GM18507 (cell line): ENCODE data around the gene PXDN.
"Not testable (repeated sequence)": the region's sequence is repeated elsewhere in the genome, so short reads cannot be mapped to it uniquely, and the experiment has no call there.

ENCODE experiments used
- DNase-seq: peaks from one replicate; pipeline ENCODE4 v3.0.0; 2011; ENCODE audit warnings: low read depth; ENCODE audit not compliant: insufficient read length; ENCODE audit errors: extremely low spot score
- FAIRE-seq: peaks from 2 replicates; lab custom pipeline; 2011; peaks lifted over from hg19 to GRCh38; lab: Jason Lieb, UNC

Gene PXDN

DNA sequence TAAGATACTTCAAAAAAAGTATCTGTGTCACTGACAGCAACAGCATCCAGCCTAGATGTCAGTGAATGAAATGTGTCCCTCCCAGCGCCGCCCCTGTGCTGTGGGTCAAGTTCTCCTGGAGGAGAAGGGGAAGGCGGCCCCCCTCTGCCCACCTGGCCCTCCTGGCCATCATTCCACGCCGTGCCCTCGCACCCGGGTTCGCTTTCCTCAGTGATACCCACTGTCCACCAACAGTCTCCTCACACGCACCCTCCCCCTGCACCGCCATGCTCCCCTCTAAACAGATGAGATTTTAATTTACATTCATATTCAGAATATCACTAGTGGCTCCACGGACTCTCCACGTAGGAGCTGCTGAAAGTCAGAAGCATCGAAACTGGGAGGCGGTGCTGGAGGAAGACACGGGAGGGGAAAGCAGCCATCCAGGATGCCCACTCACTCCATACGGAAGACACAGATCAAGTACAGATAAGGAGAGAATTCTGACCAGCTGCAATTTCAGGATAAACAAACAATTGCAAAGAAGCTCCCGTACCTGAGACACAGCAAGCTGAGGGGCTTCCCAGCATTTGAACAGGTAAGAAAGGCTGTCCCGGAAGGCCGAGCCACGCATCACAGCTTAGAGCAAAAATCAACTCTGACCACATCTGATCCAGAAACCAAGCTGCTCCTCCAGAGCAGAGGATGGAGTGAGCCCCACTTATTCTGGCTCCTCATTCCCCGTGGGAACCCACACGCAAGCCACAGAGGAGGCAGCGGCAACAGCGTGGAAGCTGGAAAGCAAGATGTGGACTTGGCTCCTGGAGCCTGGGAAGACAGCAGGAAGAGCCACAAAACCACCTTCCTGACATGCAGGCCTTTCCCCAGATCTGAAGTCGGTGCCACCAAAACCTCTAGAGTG, 49.7 kb downstream of the PXDN start:
- FAIRE-seq (no peak), DNase-seq (no peak)

GRCh38 chr2:1693723-1694122, 50.6 kb downstream of the PXDN start:
- FAIRE-seq (no peak), DNase-seq (no peak)

DNA sequence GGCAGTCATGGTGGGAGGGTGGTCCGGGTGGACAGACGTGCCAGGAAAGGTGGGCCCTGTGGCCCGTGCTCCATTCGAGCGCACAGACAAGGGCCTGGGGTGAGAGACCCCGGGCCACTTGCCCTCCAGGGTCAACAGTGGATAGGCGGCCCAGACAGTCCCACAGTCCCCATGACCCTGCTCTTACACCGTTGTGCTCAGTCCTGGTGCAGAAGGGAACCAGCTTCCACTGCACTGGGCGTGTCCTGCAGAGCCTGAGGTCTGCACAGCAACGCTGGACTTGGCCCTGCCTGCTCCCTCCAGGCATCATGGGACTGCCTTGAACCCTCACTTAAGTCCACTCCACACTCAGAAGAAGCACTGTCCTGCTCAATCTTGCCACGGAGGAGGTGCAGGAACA, 52.0 kb downstream of the PXDN start:
- DNase-seq, result no peak
- no peak for FAIRE-seq

- DNase-seq (no peak), FAIRE-seq (no peak)
Measured at GRCh38 chr2:1691366-1691765, 52.9 kb downstream of the PXDN start.

DNA sequence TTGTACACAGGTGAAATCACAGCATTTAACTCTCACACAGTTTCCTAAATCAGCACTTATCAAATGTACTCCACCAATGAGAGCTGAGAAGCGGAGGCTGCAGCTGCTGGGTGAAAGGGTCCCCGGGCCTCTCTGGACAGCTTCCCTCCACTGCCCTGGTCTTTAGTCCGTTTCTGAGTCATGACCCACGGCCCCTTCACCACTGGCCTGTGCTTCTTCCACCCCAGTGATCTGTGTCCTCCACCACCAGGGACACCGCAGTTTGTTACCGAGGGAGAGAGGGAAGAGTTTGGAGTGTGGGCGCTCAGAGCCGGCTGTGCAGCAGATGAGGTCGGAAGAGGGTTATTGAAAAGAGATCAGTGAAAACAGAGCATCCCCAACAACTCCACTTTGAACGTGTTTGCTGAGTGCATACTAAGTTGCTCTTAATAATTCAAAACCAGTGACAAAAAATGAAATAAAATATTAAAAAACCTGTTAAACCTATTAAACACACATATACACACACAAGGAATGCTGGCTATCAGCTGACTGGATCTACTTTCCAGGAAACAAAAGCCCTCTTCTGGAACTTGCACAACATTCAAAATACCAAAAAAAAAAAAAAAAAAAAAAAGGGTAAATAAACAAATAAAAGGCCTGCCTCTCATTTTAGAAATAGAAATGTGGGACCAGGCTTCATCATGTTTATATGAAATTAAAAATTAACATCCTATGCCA, 54.1 kb downstream of the PXDN start:
- FAIRE-seq (no peak), DNase-seq (no peak)

DNA sequence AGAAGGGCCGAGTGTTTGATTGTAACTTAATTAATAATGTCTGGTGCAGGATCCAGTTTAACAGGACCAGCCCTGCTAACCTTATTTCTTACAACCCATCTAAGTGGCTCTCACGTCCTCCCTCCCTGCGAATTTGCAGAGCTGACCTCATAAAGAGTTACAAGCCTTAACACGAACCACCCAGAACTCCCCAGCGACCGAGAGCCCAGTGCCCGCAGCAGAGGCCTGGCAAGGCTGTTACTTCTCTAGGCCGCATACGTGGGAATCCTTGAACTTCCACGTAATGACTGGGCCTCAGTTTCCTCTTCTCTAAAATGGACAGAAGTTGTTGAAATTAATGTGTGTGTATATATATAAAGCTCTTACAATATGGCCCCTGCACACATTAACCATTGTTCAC, 55.5 kb downstream of the PXDN start:
- FAIRE-seq (no peak), DNase-seq (no peak)

DNA sequence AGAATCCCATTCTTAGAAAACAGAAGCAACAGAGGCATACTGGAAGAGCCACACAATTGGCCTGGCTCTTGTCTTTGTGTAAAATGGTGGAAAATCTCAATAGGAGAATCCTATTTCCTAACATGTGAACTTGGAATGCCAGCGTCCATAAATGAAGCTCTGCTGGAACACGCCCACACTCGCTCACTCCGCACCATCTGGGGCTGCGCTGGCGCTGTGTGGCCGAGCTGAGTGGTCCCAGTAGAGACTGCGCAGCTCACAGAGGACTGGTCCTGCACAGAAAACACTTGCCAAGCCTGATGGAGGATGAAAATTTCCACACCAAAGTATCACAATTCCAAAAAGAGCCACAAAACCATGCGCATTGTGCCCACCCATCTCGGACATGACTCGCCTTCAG, 56.2 kb downstream of the PXDN start:
- DNase-seq (no peak), FAIRE-seq (no peak)

DNA sequence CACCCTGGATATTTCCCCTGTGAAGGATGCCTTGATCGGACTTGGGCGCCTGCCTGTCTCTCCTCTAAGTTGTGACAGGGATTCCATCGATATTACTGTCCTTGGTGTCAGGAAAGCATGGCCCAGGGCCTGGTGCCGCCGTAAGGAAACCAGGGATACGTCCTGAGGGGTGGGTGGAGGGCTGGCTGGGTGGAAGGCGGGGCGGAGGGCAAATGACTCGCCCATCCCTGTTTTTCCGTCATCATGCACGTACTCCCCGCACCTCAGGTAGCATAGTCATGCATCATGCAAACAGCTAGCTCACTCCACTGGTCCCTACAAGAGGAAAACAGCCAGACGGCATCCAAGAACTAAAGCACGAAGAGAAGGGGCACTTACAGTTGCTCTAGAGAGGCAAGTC, 57.1 kb downstream of the PXDN start:
- DNase-seq (no peak), FAIRE-seq (no peak)

DNA sequence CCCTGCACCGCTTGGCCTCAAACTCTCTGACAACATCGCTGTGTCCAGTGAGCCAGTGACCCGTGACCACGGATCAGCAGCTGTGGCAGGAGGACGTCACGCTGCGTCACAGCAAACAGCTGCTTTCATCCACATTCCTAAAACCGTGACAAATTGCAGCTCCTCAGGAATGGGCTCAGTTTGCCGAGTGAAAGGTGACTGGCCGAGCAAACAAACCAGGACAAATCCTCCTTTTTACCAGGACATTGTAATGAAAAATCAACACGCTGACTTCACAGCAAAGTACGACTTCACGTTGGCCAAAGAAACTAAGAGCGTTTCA, 57.6 kb downstream of the PXDN start:
- FAIRE-seq, result no peak
- no peak for DNase-seq

GRCh38 chr2:1685957-1686783, 58.1 kb downstream of the PXDN start:
- FAIRE-seq (no peak), DNase-seq (no peak)

GRCh38 chr2:1685078-1685956, 59.0 kb downstream of the PXDN start:
- DNase-seq, result no peak
- FAIRE-seq, result no peak

DNA sequence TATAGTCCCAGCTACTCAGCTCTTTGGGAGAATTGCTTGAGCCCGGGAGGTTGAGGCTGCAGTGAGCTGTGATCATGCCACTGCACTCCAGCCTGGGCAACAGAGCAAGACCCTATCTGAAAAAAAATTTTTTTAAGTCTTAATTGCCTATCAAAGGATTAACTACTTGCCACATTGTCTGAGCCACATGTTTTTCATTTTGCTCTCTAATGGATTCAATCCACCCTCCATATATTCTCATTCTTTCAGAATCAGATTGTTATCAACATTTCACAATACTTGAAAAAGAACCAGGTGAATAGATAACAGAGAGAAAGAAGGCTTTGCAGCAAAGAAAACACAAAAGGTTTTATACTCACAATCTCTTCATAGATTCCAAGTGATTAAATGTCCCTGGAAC, 61.0 kb downstream of the PXDN start:
- no peak for DNase-seq
- no peak for FAIRE-seq

DNA sequence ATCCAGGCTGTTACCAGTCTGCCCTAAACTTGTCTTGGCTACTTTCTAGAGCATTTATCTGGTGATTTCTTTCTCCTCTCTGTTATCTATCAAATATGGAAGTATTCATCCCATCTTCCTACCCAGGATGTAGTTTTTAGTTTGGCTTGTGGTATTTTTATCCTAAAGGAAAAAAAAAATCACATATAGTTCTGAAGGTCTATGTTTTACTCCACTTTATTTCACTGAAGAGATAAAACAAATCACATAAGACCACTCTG, 62.2 kb downstream of the PXDN start:
- DNase-seq (no peak), FAIRE-seq (no peak)

GRCh38 chr2:1681323-1682180, 62.8 kb downstream of the PXDN start:
- FAIRE-seq (no peak), DNase-seq (no peak)

DNA sequence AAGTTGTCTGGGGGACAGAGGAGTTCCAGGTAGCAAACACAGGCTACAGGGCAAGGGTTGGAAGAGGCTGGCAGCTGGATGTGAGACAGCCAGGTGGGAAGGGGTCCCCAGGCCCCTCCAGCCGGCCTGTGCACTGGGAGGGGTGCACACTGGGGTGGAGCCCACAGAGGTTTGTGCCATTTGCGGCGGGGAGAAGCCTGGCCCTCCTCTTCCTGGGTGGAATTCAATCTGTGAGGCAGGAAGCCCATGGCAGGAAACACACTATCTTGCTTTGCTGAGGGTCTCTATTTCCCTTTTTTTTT, 63.3 kb downstream of the PXDN start:
- FAIRE-seq (no peak), DNase-seq (no peak)

DNA sequence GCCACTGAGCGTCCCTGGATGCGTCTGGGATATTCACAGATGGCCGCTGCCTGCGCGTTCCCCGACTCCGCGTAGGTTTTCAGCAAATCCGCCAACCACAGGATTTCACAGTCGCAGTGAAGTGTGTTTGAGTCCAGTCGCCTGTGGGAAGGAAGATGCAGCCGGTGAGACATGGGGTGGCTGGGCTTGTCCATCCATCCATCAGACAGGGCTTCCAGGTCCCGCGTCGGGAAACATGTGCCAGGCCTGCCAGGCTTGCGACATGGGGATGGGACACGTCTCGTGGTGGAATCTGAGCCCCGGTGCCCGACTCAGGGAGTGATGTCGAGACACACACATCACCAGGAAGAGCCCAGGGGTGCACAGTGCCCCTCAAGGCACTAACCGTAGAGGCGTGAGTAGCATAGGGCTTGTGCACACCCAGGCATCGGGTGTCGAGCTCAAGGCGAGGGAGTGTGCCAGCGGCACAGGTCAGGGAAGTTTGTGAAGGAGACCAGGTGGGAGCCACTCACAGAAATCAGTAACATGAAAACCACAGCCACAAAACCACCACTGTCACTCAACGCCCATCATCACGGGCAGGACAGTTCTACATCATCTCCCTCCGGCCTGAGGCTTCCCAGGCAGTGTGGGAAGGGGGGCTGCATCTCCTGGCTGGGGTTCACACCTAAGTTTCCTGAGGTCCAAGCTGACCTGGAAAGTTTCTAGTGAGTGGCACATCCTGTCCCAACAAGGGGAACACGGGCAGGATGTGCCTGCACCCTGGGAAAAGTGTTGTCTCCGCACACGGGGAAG, 63.9 kb downstream of the PXDN start:
- FAIRE-seq, result no peak

DNA sequence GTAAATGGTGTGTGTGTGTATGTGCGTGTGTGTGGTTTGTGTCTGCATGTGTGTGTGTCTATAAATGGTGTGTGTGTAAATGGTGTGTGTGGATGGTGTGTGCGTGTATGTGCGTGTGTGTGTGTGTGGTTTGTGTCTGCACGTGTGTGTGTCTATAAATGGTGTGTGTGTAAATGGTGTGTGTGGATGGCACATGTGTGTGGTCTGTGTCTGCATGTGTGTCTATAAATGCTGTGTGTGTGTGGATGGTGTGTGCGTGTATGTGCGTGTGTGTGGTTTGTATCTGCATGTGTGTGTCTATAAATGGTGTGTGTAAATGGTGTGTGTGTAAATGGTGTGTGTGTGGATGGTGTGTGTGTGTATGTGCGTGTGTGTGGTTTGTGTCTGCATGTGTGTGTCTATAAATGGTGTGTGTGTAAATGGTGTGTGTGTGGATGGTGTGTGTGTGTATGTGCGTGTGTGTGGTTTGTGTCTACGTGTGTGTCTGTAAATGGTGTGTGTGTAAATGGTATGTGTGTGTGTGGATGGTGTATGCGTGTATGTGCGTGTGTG, 64.8 kb downstream of the PXDN start:
- not testable (repeated sequence) for FAIRE-seq, DNase-seq

More for the DNA sequence above, 63.9 kb downstream of the PXDN start:
- DNase-seq, result no peak

DNA sequence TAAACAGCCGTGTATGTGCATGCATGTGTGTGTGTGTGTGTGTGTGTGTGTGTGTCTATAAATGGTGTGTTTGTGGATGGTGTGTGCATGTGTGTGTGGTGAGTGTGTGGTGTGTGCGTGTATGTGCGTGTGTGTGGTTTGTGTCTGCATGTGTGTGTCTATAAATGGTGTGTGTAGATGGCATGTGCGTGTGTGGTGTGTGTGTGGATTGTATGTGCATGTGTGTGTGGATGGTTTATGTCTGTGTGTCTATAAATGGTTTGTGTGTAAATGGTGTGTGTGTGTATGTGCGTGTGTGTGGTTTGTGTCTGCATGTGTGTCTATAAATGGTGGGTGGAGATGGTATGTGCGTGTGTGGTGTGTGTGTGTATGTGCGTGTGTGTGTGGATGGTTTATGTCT, 65.2 kb downstream of the PXDN start:
- not testable (repeated sequence) for DNase-seq, FAIRE-seq
